Measurements from ENCODE around the gene COL23A1. TPM values are rescaled to one million over a fixed set of nuclear protein-coding genes. Genes with fewer than 3 reads are reported as not detected.

The COL23A1 gene
- total and polyA plus RNA-seq, 2 of the 8 experiments (the other 6 are each of a cell fraction or from before 2014, with no cell fraction given), result 3.1 to 4.7 TPM

- ChIA-PET CTCF (ENCODE audit: partially characterized antibody) (interaction anchor here (0.5 to 10.0 kb wide), 64 partner anchors 8 to 1474 kb away, joined by 3 to 131 read pairs (median 4); partner anchors contain the start of genes COL23A1 and PHYKPL), POLR2A (ENCODE audit: partially characterized antibody) (interaction anchor here (1.3 kb wide), 1 partner anchor 10 kb away, joined by 4 read pairs; no protein-coding TSS in a partner anchor)
- Histone ChIP-seq H4K91ac (replicated peaks; ENCODE audit: insufficient read length, low read length) (no peak overlapping the region), H3K23ac (ENCODE audit: insufficient read length) (no peak overlapping the region), H3K56ac (replicated peaks; ENCODE audit: insufficient read length, low read depth, low read length) (no peak overlapping the region), H3K14ac (ENCODE audit: insufficient read length) (no peak overlapping the region), H2BK12ac (ENCODE audit: low read depth, low read length) (no peak overlapping the region), H3K4me3 (ENCODE audit: extremely low read depth in 1 of 4, insufficient read depth in 2 of 4, low read depth in 3 of 4, low read length in 4 of 4) (no peak overlapping the region), H3K36me3 (ENCODE audit: control insufficient read depth in 2 of 4, insufficient read depth in 4 of 4, low read length in 3 of 4) (no peaks in the 10 kb centered on the region), H2BK120ac (replicated peaks; ENCODE audit: low read depth, low read length) (no peak overlapping the region), H3K18ac (ENCODE audit: extremely low read depth, low read length) (no peak overlapping the region), H4K5ac (ENCODE audit: insufficient read length, low read depth, low read length) (no peak overlapping the region), H2BK15ac (ENCODE audit: low read length) (no peak overlapping the region), H3K79me1 (ENCODE audit: low read depth, low read length) (no peaks in the 10 kb centered on the region), H3K27me3 (replicated peaks in 1 of 4; ENCODE audit: control insufficient read depth in 3 of 4, extremely low read depth in 1 of 4, insufficient read depth in 3 of 4, low read length in 3 of 4) (peaks cover 0 to 9% (median 2%) of the 10 kb centered on the region in 4 experiments; a peak in 4 of 7 replicates), H4K8ac (ENCODE audit: extremely low read depth, insufficient read depth, low read length) (no peak overlapping the region), H3K79me2 (ENCODE audit: control insufficient read depth in 1 of 2, insufficient read depth in 2 of 2, low read length in 2 of 2) (no peaks in the 10 kb centered on the region), H4K20me1 (replicated peaks in 1 of 2; ENCODE audit: control insufficient read depth in 1 of 2, insufficient read depth in 2 of 2, low read length in 2 of 2) (no peaks in the 10 kb centered on the region), H3K9me3 (ENCODE audit: insufficient read depth in 2 of 2, low read depth in 1 of 2, low read length in 1 of 2) (peaks cover 0 to 4% of the 10 kb centered on the region in 2 experiments; a peak in 1 of 4 replicates), H3K27ac (ENCODE audit: low read depth, low read length) (no peak overlapping the region), H3K23me2 (ENCODE audit: low read depth, low read length) (no peaks in the 10 kb centered on the region), H2AK5ac (ENCODE audit: low read depth, low read length) (no peak overlapping the region), H3K9ac (replicated peaks in 1 of 4; ENCODE audit: extremely low read depth in 1 of 4, low read depth in 3 of 4, low read length in 3 of 4) (no peak overlapping the region), H2BK20ac (ENCODE audit: low read length) (no peak overlapping the region), H3K4me1 (replicated peaks in 1 of 4; ENCODE audit: control insufficient read depth in 3 of 4, insufficient read depth in 4 of 4, low read length in 3 of 4) (peaks cover 0 to 4% (median 2%) of the 10 kb centered on the region in 4 experiments; a peak in 2 of 7 replicates), H2AFZ (ENCODE audit: low read length) (no peak overlapping the region), H3K4me2 (ENCODE audit: insufficient read depth in 1 of 2, low read depth in 2 of 2, low read length in 2 of 2) (no peak overlapping the region), H3K4ac (replicated peaks; ENCODE audit: insufficient read length, low read depth, low read length) (no peak overlapping the region), H2BK5ac (ENCODE audit: low read depth, low read length) (no peak overlapping the region)
- no peak for TF ChIP-seq BCL11A (IDR thresholded peaks at IDR 0.05; ENCODE audit: low read depth in 2 of 2, low read length in 2 of 2)
- TF ChIP-seq RNF2 (IDR thresholded peaks at IDR 0.05; ENCODE audit: borderline replicate concordance, low read depth, low read length, missing control alignments, poor library complexity, severe bottlenecking), result no peak
- no peak for TF ChIP-seq SP2 (IDR thresholded peaks at IDR 0.05; ENCODE audit: low read length)
- TF ChIP-seq RBBP5 (IDR thresholded peaks at IDR 0.05; ENCODE audit: borderline replicate concordance, low read depth, low read length), result no peak
- no peak for TF ChIP-seq GABPA (IDR thresholded peaks at IDR 0.05; ENCODE audit: borderline replicate concordance, insufficient read depth, low read length)
- TF ChIP-seq ATF3 (IDR thresholded peaks at IDR 0.05; ENCODE audit: insufficient read depth, low read depth, low read length), result no peak
- no peak for TF ChIP-seq RAD21 (IDR thresholded peaks at IDR 0.05 in 1 of 2, conservative IDR thresholded peaks at IDR 0.05 in 1 of 2; ENCODE audit: low read depth in 2 of 2, low read length in 2 of 2)
- no peak for DNase-seq (ENCODE audit: low read depth in 1 of 2, low spot score in 2 of 2)
- no peak for FAIRE-seq
- 89% methylated on average over 3 of the region's 3 CpGs; no CpG with 5 or more reads in 1 of the 2 experiments for WGBS, 2 experiments (ENCODE audit: extremely low coverage in 1 of 2, insufficient coverage in 1 of 2, insufficient read length in 1 of 2, insufficient replicate concordance in 2 of 2, low coverage in 1 of 2, low lambda C conversion rate in 2 of 2, missing lambda C conversion rate in 1 of 2)
Measured at GRCh38 chr5:178283520-178283919, 306.7 kb downstream of the COL23A1 start.

Data from H1 (cell line).